GM19468 (cell line): ENCODE measurements around the gene FASTKD3.

ENCODE experiments used
- ATAC-seq: cut with Tn5 transposase; IDR thresholded peaks from one replicate; pipeline ENCODE4 v1.9.1; 2021; ENCODE audit warnings: mild to moderate bottlenecking, moderate library complexity, moderate number of reproducible peaks; ENCODE audit not compliant: unreplicated experiment; ENCODE audit errors: extremely low read depth

The FASTKD3 gene

DNA sequence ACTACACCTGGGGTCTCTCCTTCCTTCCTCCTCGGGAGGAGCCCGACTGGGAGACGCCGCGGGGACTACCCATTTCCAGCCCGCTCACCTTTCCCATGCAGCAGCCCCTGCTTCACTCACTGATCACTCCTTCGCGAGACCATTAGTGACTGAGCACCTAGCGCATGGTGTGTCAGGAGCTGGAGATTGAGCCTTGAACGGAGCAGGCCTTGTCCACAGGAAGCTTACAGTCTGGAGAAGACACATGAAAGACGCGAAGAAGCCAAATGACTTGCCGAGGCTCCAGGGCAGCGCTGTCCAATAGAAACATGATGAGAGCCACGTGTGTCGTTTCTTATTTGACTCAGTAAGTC is 17.6 kb downstream of the FASTKD3 start:
- ATAC-seq: no peak

DNA sequence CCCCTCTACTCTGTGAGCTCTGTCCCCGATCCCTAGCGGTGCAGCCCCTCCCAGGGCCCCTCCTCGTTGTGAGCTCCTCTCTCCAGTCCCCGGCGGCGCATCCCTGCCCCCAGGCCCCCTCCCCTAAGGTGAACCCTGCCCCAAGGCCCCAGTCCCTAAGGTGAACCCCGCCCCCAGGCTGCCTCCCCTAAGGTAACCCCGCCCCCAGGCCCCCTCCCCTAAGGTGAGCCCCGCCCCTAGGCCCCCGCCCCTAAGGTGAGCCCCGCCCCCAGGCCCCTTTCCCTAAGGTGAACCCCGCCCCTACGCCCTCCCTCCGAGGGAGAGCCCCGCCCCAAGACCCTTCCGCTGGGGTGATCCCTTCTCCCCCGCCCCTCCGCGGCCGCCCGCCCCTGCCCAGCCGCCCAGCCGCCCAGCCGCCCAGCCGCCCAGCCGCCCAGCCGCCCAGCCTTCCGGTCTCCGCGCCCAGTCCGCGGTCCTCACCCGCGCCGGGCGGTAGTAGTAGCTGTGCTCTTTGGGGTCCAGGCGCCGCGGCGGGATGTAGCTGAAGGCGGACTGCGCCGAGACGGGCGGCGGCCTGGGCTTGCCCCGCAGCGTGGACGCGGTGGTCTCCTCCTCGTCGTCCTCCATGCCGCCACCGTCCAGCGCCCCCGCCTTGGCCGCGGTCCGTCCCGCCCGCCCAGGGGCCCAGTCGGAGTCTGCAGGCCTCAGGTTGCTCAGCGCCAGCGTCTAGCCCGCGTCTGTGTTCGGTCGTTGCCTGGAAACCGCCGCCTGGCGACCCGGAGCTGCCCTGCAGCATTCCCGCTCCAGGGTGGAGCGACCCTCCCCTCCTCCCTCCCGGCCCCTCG is 18.2 kb downstream of the FASTKD3 start, which contains the start of gene CFAP90:
CFAP90 (minus strand) TSS at position 739 of the 845 bp plus-strand sequence; CDS start at position 627, 112 bp downstream.
- no peak for ATAC-seq

DNA sequence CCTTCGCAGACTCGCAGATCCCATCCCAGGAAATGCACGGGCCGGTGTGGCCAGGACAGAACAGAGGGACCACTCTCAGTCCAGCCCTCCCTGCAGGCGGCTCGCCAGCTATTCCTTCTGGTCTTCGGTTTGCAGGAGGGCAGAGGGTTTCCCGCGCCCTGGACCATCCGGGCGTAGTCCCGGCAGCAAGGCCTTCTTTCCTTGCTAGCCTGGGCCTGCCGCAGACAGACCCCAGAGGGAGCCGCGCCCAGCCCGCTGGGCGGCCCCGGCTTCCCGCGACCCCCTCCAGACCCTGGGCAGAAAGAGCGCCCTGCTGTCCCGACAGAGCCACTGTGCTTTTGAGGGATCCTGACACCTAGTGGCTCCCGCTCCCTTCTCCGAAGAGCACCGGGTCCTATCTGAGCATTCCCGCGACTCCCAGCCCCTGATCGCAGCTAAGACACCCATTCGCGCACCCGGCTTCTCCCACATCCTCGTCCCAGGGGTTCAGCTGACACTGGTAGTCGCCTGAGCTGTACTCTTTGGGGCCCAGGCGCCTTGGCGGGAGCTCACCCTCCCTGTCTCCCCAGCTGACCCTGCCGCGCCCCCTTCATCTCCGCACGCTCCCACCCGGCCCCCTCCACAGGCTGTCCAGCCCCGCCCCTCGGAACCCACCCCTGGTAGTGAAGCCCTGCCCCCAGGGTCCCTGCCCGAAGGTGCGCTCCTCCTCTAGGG is 19.0 kb downstream of the FASTKD3 start:
- ATAC-seq: no peak

DNA sequence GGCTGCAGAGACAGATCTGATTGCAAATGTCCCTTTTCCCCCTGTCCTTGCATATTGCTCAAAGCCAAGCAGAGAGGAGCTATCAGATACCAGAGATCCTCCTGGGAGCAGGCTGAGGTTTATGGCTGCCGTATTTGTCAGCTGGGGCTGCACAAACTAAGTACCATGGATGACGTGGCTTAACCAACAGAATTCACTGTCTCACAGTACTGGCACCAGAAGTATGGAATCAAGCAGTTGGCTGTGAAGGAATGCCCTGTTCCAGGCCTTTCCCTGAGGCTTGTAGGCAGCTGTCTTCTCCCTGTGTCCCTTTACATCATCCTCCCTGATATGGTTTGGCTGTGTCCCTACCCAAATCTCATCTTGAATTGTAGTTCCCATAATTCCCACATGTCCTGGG is 20.5 kb downstream of the FASTKD3 start:
- ATAC-seq: no peak

DNA sequence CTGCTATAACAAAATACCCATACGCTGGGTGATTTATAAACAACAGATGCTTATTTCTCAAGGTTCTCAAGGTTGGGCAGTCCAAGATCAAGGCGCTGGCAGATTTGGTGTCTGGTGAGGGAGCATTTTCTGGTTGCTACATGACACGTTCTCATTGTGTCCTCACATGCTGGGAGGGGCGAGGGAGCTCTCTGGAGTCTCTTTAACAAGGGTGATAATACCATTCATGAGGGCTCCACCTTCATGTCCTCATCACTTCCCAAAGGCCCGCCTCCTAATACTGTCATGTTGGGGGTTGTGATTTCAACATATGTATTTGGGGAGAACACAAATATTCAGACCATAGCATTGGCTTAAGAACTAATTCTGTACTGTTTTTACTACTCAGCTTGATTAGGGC is 22.5 kb downstream of the FASTKD3 start:
- no peak for ATAC-seq

DNA sequence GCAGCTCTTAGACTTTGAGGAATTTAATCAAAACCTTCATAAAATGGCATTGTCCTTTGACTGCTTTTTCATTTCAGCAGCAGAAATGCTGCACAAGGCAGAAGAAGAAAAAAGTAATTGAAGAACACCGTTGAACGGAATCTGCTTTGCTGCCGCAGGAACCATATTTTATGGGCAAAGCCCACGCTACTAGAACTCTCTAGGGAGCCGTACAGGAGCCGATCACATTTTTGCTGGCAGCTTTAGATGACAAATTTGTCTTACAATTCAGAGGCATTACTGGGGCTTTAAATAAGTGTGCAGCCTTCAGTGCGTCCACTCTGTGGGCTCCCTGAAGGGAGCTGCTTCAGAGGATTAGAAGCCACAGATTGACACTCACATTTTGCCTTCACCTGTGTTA is 23.3 kb downstream of the FASTKD3 start:
- no peak for ATAC-seq

DNA sequence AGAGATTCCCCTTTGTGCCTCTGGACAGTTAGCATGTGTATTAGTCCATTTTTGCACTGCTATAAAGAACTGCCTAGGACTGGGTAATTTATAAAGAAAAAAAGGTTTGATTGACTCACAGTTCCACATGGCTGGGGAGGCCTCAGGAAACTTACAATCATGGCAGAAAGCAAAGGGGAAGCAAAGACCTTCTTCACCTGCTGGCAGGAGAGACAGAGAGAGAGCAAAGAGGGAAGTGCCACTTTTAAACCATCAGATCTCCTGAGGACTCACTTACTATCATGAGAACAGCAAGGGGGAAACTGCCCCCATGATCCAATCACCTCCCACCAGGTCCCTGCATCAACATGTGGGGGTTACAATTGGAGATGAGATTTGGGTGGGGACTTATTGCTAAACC is 23.9 kb downstream of the FASTKD3 start:
- no peak for ATAC-seq

DNA sequence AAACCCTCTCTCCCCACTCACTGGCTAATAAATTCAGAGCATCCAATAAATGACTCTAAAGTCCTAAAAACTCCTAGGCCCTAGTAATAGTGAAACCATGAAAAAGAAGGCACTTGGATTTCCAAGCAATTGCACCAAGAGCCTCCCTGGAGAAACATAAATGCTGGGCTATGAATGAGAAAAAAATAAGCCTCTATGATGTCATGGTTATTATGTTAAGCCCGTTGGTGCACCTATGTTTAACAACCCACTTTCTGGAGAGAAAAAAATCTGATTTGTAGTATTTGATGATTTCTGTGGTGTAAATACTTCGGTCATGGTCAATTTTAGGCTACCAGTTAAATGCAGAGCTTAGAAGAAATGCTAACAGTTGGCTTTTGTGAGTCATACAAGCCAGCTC is 26.3 kb downstream of the FASTKD3 start:
- ATAC-seq: no peak

DNA sequence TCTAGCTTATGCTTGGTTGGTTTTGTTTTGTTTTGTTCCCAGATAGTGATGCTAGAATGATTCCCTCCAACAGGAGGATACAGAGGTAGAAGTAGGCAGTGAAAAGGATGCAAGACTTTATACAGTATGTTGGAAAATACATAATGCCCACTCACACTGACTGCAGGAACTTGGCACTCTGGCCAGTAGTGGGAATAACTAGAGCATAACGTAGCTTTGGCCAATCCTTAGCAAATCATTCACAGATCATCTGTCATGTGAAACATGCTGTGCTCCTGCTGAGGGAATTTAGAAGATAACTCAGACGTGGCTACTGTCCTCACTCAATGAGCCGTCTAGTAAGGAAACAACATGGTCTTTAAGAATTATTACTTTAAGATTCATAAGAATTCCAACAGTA is 31.4 kb downstream of the FASTKD3 start:
- no peak for ATAC-seq

DNA sequence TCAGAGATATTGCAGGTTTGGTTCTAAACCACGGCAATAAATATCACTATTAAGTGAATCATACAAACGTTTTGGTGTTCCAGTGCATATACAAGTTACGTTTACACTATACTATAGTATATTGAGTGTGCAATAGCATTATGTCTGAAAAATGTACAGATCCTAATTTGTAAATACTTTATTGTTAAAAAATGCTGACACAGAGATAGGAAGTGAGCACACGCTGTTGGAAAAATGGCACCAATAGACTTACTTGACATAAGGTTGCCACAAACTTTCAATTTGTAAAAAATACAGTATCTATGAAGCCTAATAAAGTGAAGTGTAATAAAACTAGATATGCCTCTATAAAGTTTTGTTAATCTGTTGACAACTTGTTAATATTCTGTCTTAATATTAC is 33.8 kb downstream of the FASTKD3 start:
- ATAC-seq: no peak

DNA sequence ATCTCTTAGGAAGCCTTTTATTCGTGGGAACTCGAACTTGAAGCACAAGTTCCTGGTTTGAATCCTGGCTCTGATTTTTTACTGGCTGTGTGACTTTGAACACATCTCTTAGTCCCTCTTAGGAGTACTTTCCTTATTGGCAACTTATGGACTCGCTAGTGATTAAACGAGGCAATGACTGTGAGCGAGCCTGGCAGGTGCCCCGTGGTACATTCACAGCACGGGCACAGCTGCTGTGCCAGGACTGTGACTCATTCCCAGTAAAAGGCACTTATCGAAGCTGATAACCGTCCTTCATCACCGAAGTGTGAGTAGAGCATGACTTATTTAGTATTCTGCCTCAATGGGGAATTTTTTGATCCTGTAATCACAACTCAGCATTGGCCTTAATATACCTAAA is 40.6 kb downstream of the FASTKD3 start:
- no peak for ATAC-seq

DNA sequence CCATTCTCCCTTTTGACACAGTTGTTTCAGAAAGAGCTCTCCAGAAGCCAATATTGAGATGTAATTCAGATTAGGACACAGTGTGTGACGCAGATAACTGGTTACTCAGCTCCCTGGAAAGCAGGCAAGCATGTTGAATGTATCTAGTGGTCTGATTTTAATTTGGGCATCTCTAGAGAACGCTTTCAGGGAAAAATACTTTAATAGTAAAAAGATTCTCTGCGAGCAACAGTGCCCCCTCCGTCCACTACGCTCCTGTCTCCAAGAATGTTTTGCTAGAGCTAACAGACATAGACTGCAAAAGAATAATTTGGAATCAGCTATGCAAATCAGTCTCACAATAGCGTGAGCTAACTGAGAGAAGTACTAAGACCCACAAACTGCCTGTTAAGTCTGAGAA is 41.2 kb downstream of the FASTKD3 start:
- no peak for ATAC-seq

DNA sequence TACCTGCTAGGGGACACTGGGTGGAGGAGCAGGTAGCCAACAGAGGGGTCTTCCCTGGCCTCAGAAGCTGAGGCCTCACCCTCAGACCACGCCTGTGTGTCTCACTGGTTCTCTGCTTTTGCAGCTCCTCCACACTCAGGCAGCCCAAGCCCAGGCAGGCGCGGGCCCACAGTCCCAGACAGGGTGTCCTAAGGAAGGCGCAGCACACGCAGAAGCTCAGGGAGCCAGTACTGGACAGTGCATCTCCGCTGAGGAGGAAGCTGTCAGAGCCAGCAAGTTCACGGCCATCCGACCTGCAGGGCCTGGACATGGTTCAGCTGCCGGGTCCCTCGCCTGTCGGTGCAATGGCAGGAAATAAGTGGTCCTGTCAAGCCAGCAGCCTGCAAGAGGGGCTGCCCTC is 43.2 kb downstream of the FASTKD3 start:
- no peak for ATAC-seq

DNA sequence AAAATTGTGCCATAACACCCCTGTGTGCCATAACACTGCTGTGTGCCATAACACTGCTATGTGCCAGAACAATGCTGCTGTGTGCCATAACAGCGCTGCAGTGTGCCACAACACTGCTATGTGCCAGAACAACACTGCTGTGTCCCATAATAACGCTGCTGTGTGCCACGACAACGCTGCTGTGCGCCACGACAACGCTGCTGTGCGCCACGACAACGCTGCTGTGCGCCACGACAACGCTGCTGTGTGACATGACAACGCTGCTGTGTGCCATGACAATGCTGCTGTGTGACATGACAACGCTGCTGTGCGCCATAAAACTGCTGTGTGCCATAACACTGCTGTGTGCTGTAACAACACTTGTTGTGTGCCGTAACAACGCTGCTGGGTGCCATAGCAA is 43.8 kb downstream of the FASTKD3 start:
- ATAC-seq: no peak

DNA sequence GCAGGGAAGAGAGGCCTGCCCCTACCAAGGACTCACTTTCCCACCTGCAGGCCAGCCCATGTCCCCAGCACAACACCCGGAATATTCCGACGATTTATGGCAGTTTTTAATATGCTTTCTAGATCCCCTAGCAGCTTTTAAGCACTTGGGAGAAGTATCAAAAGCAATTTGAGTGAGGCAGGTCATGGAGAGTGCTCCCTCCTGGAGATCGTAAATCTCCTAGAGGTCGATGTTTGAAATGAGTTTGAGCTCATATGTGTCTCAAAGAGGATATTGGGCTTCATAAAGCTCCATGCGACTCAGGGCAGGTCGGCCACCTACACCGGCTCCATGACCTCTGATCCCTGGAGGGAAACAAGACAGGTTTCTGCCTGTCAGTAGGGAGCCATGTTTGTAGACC is 45.2 kb downstream of the FASTKD3 start:
- ATAC-seq: no peak

DNA sequence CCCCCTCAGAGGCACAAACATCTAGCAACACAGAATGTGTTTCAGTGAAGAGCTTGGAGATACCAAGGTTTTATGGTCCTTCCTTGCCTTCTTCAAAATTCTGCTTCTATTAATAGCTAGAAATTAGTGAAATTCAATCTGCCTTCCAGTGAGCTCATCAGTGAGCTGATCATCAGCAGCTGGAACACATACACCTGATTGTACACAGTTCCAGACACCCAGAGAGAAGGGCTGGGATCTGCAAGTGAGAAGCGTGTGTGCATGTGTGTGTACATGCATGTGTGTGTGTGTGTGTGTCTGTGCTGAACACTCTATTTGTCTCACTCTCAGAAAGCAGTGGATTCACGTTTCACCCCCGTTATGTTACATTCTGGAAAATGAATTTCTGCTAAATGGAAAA is 46.4 kb downstream of the FASTKD3 start:
- no peak for ATAC-seq

DNA sequence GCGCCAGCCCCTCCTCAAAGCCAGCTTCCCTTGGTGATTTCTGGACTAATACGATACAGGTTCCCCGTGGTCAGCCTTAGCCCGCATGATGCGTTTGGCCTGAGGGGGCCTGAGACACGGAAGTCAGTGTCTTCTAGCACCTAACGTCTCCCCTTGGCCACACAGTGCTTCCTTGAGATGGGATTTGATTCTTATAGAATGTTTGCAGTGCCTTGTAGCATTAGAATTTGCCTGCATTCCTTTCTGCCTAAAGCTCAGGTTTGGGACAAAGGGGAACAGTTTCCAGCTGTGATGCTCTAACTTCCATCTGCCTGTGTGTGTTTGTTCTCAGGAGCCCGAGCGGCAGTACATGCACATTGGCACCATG is 52.3 kb downstream of the FASTKD3 start:
- no peak for ATAC-seq

DNA sequence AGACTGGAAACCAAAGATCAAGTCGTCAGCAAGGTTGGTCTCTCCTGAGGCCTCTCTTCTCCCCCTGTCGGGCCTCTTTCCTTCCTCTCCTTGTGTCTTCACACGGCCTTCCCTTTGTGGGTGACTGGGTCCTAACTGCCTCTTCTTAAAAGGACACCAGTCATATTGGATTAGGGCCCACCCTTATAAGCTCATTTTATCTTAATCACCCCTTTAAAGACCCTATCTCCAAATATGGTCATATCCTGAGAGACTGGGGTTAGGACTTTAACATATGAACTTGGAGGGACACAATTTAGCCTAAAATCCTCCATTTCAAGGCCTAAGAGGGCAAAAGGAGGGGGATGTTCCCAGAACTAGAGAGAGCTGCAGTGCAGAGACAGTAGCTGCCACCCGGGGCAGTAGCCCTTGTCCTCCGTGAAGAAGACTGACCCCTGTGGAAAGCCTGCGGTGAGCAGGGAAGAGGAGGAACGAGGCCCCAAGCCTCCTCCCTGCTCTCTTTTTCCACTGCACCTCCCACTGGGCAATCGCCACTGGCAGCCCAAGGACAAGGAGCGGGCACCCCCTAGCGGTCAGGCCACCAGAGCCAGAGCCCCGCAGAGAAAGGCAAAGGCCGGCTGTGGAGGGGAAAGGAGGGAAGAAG is 52.8 kb downstream of the FASTKD3 start:
- ATAC-seq: peak; percentile 81

DNA sequence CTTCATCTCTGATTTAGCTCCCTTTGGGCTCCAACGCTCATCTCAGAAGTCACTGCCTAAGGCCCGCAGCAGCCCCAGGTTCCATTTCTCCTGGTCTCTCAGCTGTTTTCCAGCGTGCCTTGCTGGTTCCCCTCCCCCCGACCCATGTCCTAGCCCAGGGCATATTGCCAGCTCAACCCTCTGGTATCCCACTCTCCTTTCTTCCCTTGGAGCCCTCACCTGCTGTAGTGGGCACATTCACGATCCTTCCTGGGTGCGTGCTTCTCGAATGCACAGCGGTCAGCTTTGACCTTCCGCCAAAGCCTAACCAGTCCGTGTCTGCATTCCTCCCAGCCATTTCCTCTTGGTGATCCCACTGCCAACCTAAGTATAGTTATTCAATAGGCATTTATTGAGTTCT is 54.0 kb downstream of the FASTKD3 start:
- no peak for ATAC-seq

DNA sequence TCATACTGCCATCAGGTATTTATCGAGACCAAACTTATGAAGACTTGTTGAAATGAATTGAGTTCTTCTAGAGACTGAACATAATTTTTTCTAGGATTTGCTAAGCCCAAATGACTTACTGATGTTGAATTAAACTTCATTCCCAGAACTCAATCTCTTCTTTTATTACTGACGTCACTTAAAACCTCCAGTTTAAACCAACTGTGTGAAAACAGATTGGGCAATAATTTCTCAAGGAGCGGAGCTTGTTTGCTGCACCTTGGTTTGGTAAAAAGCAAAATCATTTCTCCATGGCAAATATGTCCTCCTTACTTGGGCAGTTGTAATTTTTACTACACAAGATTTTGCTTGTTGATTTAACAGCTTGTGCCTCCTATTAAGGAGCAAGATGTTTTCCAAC is 55.3 kb downstream of the FASTKD3 start:
- no peak for ATAC-seq

DNA sequence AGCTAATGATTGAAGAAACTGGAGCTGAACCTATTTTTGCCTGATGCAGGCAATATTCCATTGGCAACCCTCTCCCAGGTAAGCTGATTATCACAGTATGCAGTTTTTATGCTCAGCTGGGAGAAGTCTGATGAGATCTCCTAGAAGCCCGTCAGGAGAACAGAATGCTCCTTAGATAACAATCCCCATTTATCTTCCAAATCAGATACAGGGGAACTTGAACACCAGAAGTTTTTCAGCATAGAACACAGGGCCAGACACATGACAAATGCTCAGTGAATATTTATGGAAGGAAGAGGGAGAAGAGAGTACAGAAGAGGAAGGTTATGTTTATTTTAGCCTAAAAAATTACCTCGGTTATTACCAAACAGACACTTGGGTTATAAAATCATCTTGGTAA is 55.8 kb downstream of the FASTKD3 start:
- no peak for ATAC-seq
